22Rv1 (cell line): ENCODE data around the gene SH3BP5L.

Experiments
- CTCF ChIP-seq: fragments of 450-650 bp; IDR thresholded peaks from 2 replicates; pipeline ENCODE4 v1.5.1; 2017; ENCODE audit warnings: mild to moderate bottlenecking
- ZFX ChIP-seq: fragments of 450-650 bp; IDR thresholded peaks from 2 replicates; pipeline ENCODE4 v1.6.1; 2017; ENCODE audit warnings: antibody characterized with exemption, borderline replicate concordance

- TF ChIP-seq CTCF (no peak), ZFX (no peak)
These were observed 23.4 kb upstream of the SH3BP5L start for GRCh38 chr1:248849152-248849551.
